ENCODE measurements around the gene DUSP7. TPM values are rescaled to one million over a fixed set of nuclear protein-coding genes. Genes with fewer than 3 reads are reported as not detected.

The DUSP7 gene
- total RNA-seq, 1 experiment from 2014 or later: 18.8 TPM

DNA sequence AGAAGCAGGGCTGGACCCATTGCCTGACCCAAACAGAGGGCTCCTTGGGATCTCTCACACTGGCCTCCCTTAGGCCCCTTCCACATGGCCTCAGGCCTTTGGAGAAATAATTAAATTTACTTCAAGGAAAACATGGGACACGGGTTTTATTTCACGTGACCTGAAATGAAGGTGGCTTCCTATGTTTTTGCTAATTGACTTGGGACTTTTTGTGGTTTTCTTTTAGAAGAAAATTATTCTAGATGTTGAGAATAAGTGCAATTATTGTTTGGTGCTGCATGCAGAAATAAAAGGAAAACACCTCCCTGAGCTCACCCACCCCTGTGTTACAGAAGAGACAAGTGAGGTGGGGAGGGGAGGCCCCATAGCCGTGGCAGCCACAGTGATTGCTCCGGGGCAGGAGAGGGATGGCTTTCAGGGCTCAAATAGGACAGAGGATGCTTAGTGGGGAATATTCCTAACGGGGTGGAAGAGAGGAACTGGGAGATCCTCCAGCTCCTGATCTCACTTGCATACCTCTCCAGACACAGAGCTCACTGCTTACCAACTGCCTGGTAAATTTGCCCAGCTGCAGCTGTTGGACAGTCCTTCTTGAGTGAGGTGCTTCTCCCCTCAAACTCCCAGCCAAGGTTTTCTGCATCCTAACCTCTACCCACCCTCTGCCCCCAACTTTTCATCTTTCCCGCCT, 31.5 kb downstream of the DUSP7 start:
- Mint-ChIP-seq H3K4me1 (peaks cover 9% of the 10 kb centered on the region), H3K36me3 (no peaks in the 10 kb centered on the region), H3K4me3 (no peak overlapping the region), H3K27me3 (ENCODE audit: low read depth) (no peaks in the 10 kb centered on the region), H3K9me3 (no peaks in the 10 kb centered on the region), H3K27ac (no peak overlapping the region)
- POLR2A ChIA-PET: no interaction called here
- TF ChIP-seq SP1 (CRISPR knock-in tag; conservative IDR thresholded peaks at IDR 0.05): no peak
- TF ChIP-seq, protein P1, sequence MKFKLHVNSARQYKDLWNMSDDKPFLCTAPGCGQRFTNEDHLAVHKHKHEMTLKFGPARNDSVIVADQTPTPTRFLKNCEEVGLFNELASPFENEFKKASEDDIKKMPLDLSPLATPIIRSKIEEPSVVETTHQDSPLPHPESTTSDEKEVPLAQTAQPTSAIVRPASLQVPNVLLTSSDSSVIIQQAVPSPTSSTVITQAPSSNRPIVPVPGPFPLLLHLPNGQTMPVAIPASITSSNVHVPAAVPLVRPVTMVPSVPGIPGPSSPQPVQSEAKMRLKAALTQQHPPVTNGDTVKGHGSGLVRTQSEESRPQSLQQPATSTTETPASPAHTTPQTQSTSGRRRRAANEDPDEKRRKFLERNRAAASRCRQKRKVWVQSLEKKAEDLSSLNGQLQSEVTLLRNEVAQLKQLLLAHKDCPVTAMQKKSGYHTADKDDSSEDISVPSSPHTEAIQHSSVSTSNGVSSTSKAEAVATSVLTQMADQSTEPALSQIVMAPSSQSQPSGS (CRISPR knock-in tag; IDR thresholded peaks at IDR 0.05; ENCODE audit: borderline replicate concordance, low read depth): no peak
- no peak for TF ChIP-seq ZBTB21 (CRISPR knock-in tag; IDR thresholded peaks at IDR 0.05; ENCODE audit: borderline replicate concordance)
- no peak for TF ChIP-seq TEAD1 (CRISPR knock-in tag; IDR thresholded peaks at IDR 0.05)
- no peak for TF ChIP-seq ZNF138 (CRISPR knock-in tag; conservative IDR thresholded peaks at IDR 0.05)
- TF ChIP-seq, protein P2, sequence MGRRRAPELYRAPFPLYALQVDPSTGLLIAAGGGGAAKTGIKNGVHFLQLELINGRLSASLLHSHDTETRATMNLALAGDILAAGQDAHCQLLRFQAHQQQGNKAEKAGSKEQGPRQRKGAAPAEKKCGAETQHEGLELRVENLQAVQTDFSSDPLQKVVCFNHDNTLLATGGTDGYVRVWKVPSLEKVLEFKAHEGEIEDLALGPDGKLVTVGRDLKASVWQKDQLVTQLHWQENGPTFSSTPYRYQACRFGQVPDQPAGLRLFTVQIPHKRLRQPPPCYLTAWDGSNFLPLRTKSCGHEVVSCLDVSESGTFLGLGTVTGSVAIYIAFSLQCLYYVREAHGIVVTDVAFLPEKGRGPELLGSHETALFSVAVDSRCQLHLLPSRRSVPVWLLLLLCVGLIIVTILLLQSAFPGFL (CRISPR knock-in tag; IDR thresholded peaks at IDR 0.05; ENCODE audit: borderline replicate concordance): no peak
- TF ChIP-seq, protein P3, sequence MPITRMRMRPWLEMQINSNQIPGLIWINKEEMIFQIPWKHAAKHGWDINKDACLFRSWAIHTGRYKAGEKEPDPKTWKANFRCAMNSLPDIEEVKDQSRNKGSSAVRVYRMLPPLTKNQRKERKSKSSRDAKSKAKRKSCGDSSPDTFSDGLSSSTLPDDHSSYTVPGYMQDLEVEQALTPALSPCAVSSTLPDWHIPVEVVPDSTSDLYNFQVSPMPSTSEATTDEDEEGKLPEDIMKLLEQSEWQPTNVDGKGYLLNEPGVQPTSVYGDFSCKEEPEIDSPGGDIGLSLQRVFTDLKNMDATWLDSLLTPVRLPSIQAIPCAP (CRISPR knock-in tag; IDR thresholded peaks at IDR 0.05): no peak
- TF ChIP-seq TCF7 (CRISPR knock-in tag; IDR thresholded peaks at IDR 0.05; ENCODE audit: low read depth): no peak
- TF ChIP-seq FOXK1 (CRISPR knock-in tag; IDR thresholded peaks at IDR 0.05): no peak
- TF ChIP-seq JAZF1 (CRISPR knock-in tag; IDR thresholded peaks at IDR 0.05): no peak
- TF ChIP-seq ZNF416 (CRISPR knock-in tag; IDR thresholded peaks at IDR 0.05): no peak
- TF ChIP-seq, protein P4, sequence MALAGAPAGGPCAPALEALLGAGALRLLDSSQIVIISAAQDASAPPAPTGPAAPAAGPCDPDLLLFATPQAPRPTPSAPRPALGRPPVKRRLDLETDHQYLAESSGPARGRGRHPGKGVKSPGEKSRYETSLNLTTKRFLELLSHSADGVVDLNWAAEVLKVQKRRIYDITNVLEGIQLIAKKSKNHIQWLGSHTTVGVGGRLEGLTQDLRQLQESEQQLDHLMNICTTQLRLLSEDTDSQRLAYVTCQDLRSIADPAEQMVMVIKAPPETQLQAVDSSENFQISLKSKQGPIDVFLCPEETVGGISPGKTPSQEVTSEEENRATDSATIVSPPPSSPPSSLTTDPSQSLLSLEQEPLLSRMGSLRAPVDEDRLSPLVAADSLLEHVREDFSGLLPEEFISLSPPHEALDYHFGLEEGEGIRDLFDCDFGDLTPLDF (CRISPR knock-in tag; IDR thresholded peaks at IDR 0.05): no peak
- TF ChIP-seq GRHL2 (CRISPR knock-in tag; IDR thresholded peaks at IDR 0.05; ENCODE audit: insufficient replicate concordance, severe bottlenecking): no peak
- TF ChIP-seq, protein P5, sequence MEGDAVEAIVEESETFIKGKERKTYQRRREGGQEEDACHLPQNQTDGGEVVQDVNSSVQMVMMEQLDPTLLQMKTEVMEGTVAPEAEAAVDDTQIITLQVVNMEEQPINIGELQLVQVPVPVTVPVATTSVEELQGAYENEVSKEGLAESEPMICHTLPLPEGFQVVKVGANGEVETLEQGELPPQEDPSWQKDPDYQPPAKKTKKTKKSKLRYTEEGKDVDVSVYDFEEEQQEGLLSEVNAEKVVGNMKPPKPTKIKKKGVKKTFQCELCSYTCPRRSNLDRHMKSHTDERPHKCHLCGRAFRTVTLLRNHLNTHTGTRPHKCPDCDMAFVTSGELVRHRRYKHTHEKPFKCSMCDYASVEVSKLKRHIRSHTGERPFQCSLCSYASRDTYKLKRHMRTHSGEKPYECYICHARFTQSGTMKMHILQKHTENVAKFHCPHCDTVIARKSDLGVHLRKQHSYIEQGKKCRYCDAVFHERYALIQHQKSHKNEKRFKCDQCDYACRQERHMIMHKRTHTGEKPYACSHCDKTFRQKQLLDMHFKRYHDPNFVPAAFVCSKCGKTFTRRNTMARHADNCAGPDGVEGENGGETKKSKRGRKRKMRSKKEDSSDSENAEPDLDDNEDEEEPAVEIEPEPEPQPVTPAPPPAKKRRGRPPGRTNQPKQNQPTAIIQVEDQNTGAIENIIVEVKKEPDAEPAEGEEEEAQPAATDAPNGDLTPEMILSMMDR (IDR thresholded peaks at IDR 0.05): no peak
- TF ChIP-seq, protein P6, sequence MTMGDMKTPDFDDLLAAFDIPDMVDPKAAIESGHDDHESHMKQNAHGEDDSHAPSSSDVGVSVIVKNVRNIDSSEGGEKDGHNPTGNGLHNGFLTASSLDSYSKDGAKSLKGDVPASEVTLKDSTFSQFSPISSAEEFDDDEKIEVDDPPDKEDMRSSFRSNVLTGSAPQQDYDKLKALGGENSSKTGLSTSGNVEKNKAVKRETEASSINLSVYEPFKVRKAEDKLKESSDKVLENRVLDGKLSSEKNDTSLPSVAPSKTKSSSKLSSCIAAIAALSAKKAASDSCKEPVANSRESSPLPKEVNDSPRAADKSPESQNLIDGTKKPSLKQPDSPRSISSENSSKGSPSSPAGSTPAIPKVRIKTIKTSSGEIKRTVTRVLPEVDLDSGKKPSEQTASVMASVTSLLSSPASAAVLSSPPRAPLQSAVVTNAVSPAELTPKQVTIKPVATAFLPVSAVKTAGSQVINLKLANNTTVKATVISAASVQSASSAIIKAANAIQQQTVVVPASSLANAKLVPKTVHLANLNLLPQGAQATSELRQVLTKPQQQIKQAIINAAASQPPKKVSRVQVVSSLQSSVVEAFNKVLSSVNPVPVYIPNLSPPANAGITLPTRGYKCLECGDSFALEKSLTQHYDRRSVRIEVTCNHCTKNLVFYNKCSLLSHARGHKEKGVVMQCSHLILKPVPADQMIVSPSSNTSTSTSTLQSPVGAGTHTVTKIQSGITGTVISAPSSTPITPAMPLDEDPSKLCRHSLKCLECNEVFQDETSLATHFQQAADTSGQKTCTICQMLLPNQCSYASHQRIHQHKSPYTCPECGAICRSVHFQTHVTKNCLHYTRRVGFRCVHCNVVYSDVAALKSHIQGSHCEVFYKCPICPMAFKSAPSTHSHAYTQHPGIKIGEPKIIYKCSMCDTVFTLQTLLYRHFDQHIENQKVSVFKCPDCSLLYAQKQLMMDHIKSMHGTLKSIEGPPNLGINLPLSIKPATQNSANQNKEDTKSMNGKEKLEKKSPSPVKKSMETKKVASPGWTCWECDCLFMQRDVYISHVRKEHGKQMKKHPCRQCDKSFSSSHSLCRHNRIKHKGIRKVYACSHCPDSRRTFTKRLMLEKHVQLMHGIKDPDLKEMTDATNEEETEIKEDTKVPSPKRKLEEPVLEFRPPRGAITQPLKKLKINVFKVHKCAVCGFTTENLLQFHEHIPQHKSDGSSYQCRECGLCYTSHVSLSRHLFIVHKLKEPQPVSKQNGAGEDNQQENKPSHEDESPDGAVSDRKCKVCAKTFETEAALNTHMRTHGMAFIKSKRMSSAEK (CRISPR knock-in tag; IDR thresholded peaks at IDR 0.05; ENCODE audit: borderline replicate concordance): no peak
- TF ChIP-seq, protein P7, sequence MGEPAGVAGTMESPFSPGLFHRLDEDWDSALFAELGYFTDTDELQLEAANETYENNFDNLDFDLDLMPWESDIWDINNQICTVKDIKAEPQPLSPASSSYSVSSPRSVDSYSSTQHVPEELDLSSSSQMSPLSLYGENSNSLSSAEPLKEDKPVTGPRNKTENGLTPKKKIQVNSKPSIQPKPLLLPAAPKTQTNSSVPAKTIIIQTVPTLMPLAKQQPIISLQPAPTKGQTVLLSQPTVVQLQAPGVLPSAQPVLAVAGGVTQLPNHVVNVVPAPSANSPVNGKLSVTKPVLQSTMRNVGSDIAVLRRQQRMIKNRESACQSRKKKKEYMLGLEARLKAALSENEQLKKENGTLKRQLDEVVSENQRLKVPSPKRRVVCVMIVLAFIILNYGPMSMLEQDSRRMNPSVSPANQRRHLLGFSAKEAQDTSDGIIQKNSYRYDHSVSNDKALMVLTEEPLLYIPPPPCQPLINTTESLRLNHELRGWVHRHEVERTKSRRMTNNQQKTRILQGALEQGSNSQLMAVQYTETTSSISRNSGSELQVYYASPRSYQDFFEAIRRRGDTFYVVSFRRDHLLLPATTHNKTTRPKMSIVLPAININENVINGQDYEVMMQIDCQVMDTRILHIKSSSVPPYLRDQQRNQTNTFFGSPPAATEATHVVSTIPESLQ (CRISPR knock-in tag; IDR thresholded peaks at IDR 0.05): no peak
- TF ChIP-seq NR2C2 (CRISPR knock-in tag; IDR thresholded peaks at IDR 0.05): no peak
- CTCF ChIA-PET: interaction anchor here (0.6 to 1.2 kb wide), 4 partner anchors 18 to 28 kb away, joined by 3 to 4 read pairs (median 4); no protein-coding TSS in a partner anchor
- DNase-seq (ENCODE audit: low spot score) (no peak), ATAC-seq (no peak)

All from WTC11 (cell line).